Activated naive CD4-positive, alpha-beta T cell treated with Interleukin-2 at 50 U/mL for 16 hours (primary cell): ENCODE results near the gene PDPK1.

Experiments used
- DNase-seq: peaks from one replicate; pipeline ENCODE4 v3.0.0-alpha.2; 2020

PDPK1 gene

GRCh38 chr16:2537451-2538379 lies at the start of gene PDPK1:
Gene PDPK1, plus strand, starts transcription at chr16:2538021. Its CDS starts 92 bp downstream, at chr16:2538113.
- DNase-seq = peak; percentile 96

- no peak for DNase-seq
Measured at GRCh38 chr16:2489581-2489980, 48.2 kb upstream of the PDPK1 start.

DNA sequence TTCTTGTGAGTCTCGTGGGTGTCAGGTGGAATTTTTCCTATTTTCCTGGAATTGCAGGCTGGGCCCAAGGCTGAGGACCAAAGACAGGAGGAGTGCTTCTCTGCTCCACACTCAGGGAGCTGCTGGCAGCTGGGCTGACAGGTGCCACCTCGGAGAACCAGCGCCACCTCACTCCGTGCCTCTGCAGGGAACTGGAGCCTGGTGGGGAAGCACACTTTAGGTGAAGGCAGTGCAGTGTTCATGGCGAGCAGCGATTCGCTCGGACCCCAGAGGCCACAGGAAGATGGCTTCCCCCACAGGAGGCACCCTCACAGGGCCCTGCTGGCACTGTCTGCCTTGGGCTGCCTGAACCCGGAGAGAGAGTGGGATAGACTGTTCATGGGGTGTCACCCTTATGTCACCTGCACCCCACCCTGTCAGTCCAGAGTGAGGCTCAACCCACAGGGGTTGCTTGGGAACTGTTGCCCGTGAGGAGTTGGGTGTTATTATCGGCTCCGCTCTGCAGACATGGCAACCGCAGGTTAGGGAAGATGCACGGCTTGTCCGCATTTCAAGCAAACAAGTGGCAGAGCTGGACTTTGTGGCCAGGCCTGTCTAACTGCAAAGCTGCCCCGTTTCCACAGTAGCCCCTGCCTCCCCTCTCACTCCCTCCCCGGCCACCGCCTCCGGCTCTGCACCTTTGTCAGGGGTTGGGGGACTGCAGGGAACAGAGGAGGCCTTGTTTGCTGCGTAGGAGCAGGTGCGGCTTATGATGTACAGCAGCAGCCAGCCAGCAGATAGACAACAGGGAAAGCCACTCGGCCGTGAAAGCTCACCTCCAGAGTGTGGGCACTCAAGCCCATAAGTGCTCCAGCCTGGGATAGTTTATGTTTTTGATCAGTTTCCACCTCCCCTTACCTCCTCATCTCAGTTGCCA lies 47.4 kb upstream of the PDPK1 start:
- no peak for DNase-seq

GRCh38 chr16:2492292-2492691 lies 45.5 kb upstream of the PDPK1 start:
- DNase-seq = no peak

- no peak for DNase-seq
Measured at GRCh38 chr16:2493605-2494004, 44.2 kb upstream of the PDPK1 start.

GRCh38 chr16:2494616-2495015 lies 43.2 kb upstream of the PDPK1 start:
- DNase-seq = no peak

- DNase-seq = no peak
Measured at GRCh38 chr16:2495041-2495440, 42.8 kb upstream of the PDPK1 start.

DNA sequence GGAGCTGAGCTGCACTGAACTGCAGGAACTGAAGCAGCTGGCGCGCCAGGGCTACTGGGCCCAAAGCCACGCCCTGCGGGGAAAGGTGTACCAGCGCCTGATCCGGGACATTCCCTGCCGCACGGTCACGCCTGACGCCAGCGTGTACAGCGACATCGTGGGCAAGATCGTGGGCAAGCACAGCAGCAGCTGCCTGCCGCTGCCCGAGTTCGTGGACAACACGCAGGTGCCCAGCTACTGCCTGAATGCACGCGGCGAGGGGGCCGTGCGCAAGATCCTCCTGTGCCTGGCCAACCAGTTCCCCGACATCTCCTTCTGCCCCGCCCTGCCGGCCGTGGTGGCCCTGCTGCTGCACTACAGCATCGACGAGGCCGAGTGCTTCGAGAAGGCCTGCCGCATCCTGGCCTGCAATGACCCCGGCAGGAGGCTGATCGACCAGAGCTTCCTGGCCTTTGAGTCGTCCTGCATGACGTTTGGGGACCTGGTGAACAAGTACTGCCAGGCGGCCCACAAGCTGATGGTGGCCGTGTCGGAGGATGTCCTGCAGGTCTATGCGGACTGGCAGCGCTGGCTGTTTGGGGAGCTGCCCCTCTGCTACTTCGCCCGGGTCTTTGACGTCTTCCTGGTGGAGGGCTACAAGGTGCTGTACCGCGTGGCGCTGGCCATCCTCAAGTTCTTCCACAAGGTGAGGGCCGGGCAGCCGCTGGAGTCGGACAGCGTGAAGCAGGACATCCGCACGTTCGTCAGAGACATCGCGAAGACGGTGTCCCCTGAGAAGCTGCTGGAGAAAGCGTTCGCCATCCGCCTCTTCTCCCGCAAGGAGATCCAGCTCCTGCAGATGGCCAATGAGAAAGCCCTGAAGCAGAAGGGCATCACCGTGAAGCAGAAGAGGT lies 41.4 kb upstream of the PDPK1 start:
- DNase-seq = no peak

DNA sequence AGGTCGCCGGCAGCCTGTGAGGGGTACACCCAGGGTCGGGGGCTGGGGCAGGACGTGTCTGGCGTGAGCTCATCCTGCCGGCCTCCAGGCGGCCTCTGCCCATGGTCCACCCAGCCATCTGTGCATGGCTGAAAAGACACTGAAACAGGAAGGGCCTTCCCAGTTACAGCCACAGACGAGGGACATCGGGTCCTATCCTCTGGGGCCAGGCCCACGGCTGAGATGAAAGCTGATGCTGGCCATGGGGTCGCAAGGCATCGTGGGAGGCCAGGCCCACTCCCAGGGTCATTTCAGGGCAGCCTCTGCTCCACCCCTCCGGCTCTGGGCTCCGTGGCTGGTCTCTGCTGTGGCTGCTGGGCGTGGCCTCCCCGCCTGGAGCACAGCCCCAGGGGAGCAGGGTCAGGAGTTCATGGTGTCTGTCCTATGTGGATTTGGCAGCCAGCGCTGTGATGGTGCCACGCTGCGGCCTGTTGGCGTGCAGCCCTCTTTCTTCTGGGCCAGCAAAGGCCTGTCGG lies 40.6 kb upstream of the PDPK1 start:
- DNase-seq = no peak

DNA sequence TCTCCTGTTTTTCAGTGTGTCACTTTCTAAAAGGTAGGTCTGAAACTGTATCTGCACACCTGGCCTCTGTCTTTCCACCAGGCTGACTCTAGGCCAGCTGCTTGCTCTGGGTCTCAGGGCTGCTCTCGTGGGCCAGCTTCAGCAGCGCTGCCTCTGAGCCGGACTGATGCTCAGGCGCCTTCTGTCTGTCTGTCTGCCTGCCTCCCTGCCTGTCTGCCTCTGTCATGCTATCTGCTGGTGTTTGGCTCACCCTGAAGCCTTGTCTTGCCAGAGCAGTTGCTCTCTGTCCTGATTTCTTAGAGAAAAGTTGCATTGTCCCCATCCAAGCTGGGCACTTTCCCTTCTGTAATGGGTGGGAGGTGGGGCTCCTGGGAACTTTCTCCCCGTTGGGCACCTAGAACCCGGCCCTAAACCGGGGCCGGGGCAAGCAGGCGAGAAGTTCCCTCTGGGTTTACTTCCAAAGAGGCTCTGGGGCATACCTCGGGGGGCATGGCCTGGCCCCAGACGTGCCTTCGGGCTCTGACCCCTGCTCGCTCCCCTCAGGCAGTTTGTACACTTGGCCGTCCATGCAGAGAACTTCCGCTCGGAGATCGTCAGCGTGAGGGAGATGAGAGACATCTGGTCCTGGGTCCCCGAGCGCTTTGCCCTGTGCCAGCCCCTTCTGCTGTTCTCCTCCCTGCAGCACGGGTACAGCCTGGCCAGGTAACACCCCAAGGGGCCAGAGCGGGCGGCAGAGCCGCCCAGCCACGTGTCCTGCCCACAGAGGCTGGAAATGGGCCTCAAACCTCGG lies 39.9 kb upstream of the PDPK1 start:
- DNase-seq = no peak

GRCh38 chr16:2498531-2499253 lies 39.1 kb upstream of the PDPK1 start:
- DNase-seq = no peak

GRCh38 chr16:2499454-2499853 lies 38.4 kb upstream of the PDPK1 start:
- DNase-seq = no peak

DNA sequence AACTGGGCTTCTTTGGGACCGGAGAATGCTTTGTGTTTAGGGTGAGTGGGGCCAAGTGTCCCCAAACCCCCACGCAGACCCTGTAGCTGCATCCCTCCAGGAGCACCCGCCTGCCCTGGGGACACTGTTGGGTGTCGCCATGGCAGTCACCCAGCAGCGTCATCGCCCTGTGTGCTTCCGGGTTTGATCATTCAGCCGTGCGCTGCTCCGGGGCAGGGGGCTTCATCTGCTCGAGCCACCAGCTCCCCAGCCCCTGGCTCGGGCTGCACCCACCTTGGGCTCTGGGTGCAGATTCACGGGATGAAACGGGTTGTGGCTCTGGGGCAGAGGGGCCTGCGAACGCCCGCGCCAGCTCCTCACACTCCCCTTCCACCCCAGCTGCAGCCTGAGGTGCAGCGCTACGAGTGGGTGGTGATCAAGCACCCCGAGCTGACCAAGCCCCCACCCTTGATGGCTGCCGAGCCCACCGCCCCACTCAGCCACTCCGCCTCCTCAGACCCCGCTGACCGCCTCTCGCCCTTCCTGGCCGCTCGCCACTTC lies 37.9 kb upstream of the PDPK1 start:
- no peak for DNase-seq

DNA sequence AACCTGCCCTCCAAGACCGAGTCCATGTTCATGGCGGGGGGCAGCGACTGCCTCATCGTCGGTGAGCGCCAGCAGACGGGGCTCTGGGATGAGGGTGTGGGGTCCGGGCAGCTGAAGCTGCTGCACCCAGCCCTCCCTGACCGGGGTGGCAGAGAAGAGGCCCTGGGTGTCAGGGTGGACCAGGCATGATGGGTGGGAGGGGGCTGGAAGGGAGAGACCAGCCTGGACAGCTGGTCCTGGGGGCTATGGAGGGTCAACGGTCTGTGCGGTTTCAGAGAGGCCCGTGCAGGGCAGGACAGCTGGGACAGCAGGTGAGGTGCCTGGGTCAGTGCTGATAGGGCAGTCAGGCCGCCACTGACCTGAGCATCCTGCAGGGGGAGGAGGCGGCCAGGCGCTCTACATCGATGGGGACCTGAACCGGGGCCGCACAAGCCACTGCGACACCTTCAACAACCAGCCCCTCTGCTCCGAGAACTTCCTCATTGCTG lies 37.3 kb upstream of the PDPK1 start:
- no peak for DNase-seq

DNA sequence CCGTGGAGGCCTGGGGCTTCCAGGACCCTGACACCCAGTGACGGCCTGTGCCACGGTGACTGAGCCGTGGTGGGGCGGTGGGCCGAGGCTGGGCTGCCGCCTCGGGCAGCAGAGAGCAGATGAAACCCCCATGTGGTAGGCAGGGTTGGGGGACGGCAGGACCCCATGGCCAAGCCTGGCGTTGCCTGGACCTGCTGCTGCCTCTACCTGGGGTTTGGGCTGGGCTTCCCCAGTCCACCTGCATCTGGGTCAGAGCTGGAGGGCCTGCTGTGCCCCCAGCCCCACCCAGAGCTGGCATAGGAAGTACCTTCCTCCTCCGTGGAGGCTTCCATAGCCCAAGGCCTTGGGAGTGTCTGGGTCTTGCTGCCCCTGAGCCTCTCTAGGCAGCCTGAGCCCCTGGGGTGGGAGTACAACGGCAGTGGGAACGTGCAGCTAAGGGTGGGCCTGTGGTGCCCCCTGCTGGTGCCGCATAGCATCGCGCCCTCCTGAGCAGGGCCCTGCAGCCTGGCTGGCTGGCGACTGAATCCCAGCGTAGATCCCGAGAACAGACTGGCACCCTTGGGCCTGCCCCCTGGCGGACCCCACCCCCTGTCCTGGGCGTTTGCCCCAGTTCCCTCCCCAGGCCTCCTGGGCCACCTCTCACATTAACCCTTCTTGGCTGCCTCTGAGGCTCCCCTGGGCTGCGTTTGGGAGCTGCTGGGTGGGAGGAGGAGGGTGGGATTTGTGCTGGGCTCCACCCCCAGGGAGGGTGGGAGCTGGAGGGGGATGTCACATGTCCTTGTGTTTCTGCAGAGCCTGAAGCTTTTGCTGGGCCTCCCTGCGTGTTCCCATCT lies 36.7 kb upstream of the PDPK1 start:
- DNase-seq = peak; percentile 83

DNA sequence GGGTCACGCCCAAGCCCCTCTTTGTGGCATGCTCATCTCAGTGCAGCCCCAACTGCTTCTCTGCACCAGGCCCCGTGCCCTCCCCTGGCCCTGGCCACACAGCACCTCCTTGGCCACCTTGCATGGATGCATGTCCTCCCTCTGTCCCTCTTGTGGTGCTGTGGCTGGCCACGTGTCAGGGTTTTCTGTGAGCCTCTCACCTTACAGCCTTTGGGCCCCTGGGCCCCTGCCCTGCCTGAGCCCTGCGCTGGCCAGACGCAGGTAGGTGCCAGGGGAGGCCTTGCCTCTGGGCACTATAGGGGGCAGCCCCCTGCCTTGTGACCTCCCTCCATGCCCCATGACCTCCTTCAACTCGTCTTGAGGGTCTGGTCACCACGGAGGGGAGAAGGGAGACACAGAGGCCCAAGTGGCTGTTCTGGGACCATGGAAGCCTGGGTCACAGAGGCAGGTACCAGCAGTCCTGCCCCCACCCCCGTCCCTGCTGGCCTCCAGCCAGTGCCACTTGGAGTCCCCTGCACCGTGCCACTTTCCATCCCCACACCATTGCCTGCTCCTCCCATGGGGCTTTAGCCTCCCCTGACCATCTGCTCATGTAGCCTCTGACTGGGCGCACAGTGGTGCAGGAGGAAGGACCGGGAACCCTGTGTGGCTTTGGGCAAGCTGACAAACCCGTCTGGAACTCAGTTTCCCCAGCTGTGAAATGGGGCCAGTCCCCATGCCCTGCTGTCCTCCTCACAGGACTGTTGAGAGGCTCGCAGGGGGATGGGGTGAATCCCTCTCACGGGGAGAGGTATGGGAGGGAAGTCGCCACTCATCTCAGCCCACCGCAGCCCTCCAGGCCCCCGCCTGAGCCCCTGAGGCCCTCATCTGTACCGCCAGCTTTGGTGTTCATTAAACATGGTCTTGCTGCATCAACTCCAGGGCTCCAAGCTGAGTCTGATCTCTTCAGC lies 35.6 kb upstream of the PDPK1 start:
- DNase-seq = no peak

DNA sequence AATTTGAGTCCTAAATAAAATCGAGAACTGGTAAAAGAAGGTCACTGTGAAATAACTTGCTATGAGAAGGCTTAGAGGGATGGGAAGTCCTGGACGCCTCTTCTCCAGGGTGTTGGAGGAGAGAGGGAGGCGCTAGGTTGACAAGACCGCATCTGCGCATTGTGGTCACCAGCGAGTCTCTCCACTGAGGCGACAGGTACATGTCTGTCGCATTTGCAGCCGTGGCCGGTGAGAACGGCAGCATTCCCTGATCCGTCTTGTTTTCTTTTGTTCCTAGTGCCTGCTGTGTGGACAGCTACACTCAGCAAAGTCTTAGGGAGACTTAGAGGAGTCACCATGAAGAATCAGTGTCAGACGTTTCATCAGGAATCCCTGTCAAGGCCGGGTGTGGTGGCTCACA lies 32.1 kb upstream of the PDPK1 start:
- DNase-seq = no peak

DNA sequence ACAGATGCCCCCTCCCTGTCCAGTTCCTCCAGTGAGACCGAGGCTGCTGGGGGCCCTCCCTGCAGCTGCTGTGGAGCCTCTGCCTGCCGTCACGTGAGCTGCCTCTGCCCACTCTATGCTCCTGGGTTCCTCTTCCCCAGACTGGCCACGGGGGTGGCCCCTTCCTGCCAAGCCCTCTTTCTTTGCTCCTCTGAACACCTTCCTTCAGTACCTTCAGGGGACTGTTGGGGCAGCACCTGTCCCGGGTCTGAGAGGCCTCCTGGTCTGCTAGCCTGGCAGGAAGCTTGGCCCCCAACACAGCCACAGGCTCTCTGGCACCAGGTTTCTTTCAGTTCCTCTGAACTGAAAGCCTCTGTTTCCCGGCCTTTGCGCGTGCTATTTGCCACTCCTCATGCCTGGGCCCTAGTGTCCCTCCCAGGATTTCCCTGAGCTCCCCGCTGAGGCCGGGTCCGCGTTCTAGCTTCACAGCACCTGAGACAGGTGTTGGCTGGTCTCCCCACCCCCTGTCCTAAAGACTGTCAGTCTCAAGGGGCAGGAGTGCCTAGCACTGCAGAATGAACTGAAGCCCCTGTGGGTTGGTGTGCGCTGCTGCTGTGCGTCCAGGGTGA lies 30.7 kb upstream of the PDPK1 start:
- no peak for DNase-seq
